ENCODE measurements around the gene CTRB1.

CTRB1 gene

DNA sequence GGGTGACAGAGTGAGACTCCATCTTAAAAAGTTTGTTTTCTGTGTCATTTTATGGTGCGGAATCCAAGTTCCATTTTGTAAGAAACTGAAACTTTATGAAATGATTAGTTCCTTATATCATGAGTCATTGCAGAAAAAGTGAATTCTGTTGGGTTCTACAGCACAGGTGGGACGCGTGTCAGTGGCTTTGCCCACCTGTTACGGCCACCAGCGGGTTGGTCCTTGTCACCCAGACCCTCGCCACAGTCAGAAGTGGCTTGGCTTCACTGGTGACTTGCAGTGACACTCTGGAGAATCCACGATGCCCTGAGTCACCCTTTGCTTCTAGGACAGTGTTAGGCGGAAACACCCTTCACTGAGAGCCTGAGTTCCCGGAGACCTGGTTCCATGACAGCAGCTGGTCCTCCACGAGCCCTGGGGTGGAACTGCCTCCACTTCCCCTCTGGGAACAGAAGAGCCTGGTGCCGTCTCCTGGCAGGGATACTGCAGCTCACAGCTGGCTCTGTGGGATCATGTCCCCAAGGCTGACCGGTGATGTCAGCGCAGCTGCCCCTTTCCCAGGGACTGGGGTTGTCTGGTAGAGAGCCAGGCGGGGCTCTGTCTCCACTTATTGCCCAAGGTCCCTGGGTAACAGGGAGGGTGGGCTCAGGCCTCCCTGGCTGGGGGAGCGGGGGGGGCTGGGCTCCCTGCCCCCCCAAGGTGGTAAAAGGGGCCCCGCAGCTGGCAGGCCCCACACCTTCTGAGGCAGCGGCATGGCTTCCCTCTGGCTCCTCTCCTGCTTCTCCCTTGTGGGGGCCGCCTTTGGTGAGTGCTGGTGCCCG lies at the start of gene CTRB1:
CTRB1 (plus strand) TSS at position 733 of the 821 bp plus-strand sequence; CDS start at position 753, 20 bp downstream.
- no peak for DNase-seq

GRCh38 chr16:75169899-75170405 lies 48.8 kb upstream of the CTRB1 start:
- no peak for DNase-seq

DNA sequence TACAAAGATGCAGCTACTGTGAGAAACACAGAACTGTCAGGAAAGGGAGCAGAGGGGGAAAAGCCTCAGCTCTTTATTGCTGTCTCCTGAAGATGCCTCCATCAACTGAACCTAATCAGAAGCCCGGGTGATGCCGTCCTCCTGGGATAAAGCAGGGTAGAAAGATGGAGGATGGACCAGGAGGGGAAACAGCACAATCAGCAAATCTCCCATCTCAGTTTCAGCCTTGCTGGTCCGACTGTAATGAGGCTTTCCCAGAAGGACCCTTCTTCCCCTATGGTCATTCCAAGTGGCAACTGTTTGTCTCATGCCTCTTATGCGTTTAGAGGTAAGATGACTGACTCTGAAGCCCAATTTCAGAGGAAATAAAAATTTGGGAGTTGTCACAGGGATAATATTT lies 46.2 kb upstream of the CTRB1 start:
- DNase-seq = no peak

GRCh38 chr16:75175074-75175473 lies 43.7 kb upstream of the CTRB1 start:
- DNase-seq = no peak

DNA sequence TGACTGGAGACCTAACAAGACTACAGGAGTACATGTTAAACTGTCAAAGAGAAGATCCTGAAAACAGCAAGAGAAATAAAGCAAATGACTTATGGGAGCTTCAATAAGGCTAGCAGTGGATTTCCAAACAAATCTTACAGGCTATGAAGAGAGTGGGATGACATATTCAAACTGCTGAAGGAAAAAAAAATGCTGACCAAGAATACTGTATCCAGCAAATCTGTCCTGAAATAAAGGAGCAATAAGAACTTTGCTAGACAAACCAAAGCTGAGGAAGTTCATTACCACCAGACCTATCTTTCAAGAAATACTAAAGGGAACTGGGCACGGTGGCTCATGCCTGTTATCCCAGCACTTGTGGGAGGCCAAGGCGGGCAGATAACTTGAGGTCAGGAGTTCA lies 41.9 kb upstream of the CTRB1 start:
- no peak for DNase-seq

- no peak for DNase-seq
Measured at GRCh38 chr16:75179208-75179607, 39.6 kb upstream of the CTRB1 start.

- DNase-seq = no peak
Measured at GRCh38 chr16:75181630-75182029, 37.2 kb upstream of the CTRB1 start.

- no peak for DNase-seq
Measured at GRCh38 chr16:75188832-75189477, 29.8 kb upstream of the CTRB1 start.

GRCh38 chr16:75189638-75190245 lies 29.0 kb upstream of the CTRB1 start:
- DNase-seq = no peak

DNA sequence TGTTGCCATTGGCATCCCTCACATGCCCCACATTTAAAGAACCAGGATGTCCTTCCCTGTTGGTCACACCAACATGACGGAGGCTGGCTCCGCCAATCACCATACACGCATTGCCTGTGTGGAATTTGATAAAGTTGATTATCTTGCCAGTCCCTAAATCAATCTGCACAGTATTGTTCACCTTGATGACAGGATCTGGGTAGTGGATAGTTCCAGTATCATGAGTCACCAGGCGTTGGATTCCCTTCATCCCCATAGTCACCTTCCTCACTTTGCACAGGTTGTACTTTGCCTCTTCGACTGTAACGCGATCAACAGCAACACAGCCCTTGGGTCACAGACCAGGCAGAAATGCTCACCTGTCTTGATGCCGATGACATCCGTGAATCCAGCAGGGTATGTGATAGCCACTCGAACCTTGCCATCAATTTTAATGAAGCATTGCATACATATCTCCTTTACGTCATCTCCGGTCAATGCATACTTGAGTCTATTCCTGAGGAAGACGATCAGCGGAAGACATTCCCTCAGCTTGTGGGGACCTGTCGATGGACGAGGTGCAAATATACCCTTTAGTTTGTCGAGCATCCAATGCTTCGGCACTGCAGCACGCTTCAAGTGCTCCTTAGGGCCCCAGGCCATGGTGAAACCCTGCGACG lies 26.1 kb upstream of the CTRB1 start:
- DNase-seq = no peak

DNA sequence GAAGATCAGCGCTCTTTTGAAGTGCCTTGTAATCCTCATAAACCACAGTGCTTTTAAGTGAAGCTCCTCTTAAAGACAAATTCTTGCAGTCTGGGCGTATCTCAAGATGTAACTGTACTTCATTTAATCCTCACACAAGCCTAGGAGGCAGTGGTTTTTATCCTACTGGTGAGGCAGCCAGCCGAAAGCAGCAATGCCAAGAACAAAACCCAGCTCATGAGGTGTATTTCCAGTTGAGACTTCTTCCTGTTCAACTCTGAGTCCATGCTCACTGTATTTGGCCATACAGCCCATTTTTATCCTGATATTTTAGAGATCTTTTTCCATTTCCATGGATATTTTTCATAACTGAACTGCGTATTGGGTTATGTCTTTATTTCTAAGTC lies 25.5 kb upstream of the CTRB1 start:
- no peak for DNase-seq

GRCh38 chr16:75193730-75194444 lies 24.9 kb upstream of the CTRB1 start:
- DNase-seq = no peak

DNA sequence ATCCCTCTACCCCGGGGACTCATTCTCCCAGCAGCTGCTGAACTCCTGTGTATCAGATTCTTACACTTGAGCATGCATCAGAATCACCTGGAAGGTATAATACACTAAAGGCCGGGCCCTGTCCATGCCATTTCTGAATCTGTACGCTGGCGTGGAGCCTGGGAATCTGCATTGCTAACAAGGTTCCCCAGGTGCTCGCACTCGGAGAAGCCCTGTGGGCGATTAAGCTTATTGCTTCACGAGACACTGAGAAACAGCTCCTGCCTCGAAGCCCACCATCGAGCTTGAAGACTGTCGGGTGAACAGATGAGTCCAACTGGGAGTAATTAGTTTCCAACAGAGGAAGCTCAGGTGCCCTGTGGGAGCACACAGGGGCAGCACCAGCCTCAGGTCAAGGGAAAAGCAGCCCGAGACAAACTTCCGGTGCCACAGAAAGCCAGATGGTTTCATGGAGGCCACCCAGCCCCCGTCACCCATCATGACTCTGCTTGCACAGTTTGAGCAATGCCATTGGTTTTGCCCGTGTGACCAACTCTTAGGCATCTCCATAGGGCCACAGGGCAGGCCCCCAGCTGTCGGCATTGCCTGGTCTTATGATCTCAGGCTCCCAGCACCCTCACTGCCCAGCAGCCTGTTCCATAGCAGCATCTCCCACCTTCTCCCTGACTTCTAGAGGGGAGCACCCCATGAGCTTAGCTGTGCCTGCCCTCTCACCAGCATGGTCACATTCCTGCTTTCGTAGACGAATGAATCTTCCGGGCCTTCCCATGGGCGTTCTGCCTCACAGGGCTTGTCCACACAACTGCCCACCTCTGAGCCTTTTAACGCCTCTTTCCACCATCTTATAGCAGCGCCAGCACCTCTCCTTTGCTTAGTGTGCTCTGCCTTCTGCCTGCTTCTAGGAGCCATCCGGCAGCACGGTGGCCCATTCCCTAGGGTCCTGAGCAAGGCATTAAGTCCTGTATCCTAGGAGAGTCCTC lies 22.7 kb upstream of the CTRB1 start:
- DNase-seq = no peak

DNA sequence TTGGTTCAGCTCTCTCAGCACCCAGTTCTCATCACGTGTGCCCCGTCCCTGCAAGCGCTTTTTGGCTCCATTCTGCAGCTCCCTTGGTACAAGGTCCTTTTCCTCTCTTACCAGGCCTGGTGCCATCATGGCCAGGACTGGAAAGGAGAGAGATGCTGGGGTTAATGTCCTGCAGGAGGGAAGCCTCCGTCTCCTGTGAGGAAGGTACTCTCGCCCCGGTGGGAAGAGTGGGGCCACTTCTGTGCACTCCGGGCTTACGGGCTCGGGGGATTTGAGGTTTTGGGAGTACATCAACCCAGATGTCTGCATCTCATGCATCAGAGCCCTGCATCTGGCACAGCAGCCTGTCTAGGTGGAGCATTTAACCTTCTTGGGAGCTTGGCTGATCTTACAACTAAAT lies 22.0 kb upstream of the CTRB1 start:
- no peak for DNase-seq

GRCh38 chr16:75197522-75198134 lies 21.2 kb upstream of the CTRB1 start:
- no peak for DNase-seq

- no peak for DNase-seq
Measured at GRCh38 chr16:75198135-75198600, 20.6 kb upstream of the CTRB1 start.

GRCh38 chr16:75202069-75202590 lies 16.7 kb upstream of the CTRB1 start:
- DNase-seq = no peak

GRCh38 chr16:75203096-75203495 lies 15.7 kb upstream of the CTRB1 start:
- DNase-seq = no peak

GRCh38 chr16:75203667-75204409 lies 14.9 kb upstream of the CTRB1 start:
- DNase-seq = no peak

GRCh38 chr16:75204410-75204758 lies 14.4 kb upstream of the CTRB1 start:
- no peak for DNase-seq

Measured in kidney glomerular epithelial cell (primary cell).